ENCODE results near the gene CENATAC. TPM values are rescaled to one million over a fixed set of nuclear protein-coding genes. Genes with fewer than 3 reads are reported as not detected.

Gene CENATAC
- total and polyA plus RNA-seq, 2 experiments from 2014 or later: 31.7 to 34.5 TPM

- TF ChIP-seq, protein P1, sequence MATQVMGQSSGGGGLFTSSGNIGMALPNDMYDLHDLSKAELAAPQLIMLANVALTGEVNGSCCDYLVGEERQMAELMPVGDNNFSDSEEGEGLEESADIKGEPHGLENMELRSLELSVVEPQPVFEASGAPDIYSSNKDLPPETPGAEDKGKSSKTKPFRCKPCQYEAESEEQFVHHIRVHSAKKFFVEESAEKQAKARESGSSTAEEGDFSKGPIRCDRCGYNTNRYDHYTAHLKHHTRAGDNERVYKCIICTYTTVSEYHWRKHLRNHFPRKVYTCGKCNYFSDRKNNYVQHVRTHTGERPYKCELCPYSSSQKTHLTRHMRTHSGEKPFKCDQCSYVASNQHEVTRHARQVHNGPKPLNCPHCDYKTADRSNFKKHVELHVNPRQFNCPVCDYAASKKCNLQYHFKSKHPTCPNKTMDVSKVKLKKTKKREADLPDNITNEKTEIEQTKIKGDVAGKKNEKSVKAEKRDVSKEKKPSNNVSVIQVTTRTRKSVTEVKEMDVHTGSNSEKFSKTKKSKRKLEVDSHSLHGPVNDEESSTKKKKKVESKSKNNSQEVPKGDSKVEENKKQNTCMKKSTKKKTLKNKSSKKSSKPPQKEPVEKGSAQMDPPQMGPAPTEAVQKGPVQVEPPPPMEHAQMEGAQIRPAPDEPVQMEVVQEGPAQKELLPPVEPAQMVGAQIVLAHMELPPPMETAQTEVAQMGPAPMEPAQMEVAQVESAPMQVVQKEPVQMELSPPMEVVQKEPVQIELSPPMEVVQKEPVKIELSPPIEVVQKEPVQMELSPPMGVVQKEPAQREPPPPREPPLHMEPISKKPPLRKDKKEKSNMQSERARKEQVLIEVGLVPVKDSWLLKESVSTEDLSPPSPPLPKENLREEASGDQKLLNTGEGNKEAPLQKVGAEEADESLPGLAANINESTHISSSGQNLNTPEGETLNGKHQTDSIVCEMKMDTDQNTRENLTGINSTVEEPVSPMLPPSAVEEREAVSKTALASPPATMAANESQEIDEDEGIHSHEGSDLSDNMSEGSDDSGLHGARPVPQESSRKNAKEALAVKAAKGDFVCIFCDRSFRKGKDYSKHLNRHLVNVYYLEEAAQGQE (IDR thresholded peaks at IDR 0.05; ENCODE audit: unreplicated experiment): no peak
Measured at GRCh38 chr11:119018074-119018938, 20.4 kb downstream of the CENATAC start, which contains the start of the genes RPS25 and TRAPPC4 (continued).

DNA sequence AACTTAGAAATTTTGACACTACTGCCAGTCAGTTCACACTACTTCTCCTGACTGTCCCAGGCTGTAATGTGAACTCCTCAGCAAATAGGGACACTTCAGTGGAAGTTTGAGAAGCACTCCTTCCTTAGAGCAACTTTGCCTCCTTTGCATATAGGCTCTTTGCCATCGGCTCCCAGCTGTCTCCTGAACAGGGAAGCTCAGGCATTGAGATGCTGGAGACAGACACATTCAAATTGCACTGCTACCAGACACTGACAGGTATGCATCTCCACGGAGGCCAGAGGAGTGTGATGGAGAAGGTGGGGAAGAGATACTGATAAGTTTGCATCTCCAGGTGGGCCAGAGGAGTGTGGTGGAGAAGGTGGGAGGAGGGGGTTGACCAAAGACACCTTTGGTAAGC lies 22.1 kb downstream of the CENATAC start:
- Histone ChIP-seq H3K27ac (ENCODE audit: low read depth) (no peak overlapping the region), H3K27me3 (ENCODE audit: insufficient read depth) (no peaks in the 10 kb centered on the region), H2AFZ (no peak overlapping the region), H3K4me3 (peak overlapping the region; percentile 88), H3F3A (replicated peaks; ENCODE audit: low read depth) (peaks cover 50% of the 10 kb centered on the region), H4K20me1 (replicated peaks; ENCODE audit: insufficient read depth) (peaks cover 26% of the 10 kb centered on the region), H3K4me2 (peak overlapping the region; percentile 100), H3K4me1 (ENCODE audit: insufficient read depth) (peaks cover 21% of the 10 kb centered on the region; the same call in 1 of the 2 replicates), H3K36me3 (ENCODE audit: insufficient read depth) (peaks cover 60% of the 10 kb centered on the region), H3K79me2 (replicated peaks; ENCODE audit: insufficient read depth) (peaks cover 61% of the 10 kb centered on the region), H3K9me2 (ENCODE audit: insufficient read depth) (no peaks in the 10 kb centered on the region)
- TF ChIP-seq NANOG (IDR thresholded peaks at IDR 0.05; ENCODE audit: borderline replicate concordance) (no peak), ZNF331 (CRISPR knock-in tag; IDR thresholded peaks at IDR 0.05; ENCODE audit: low read depth) (no peak), EZH2 (IDR thresholded peaks at IDR 0.05; ENCODE audit: low read depth, unreplicated experiment) (no peak), ZNF462 (CRISPR knock-in tag; IDR thresholded peaks at IDR 0.05) (no peak), POLR2AphosphoS5 (IDR thresholded peaks at IDR 0.05; ENCODE audit: low read depth) (no peak), ZNF114 (CRISPR knock-in tag; IDR thresholded peaks at IDR 0.05) (no peak)
- Mint-ChIP-seq H3K9me3 (peaks cover 3% of the 10 kb centered on the region; the same call in 1 of the 3 replicates), H3K36me3 (ENCODE audit: low read depth) (peaks cover 74% of the 10 kb centered on the region), H3K4me3 (peak overlapping the region; percentile 99), H3K27ac (no peak overlapping the region), H3K27me3 (ENCODE audit: insufficient read depth, low read depth, poor library complexity) (peaks cover 8% of the 10 kb centered on the region), H3K4me1 (peaks cover 10% of the 10 kb centered on the region)
- DNase-seq (ENCODE audit: low spot score) (no peak), ATAC-seq (no peak)

Data from GM23338 (cell line).